ENCODE data around the gene CYP4F2. TPM values are rescaled to one million over a fixed set of nuclear protein-coding genes. Genes with fewer than 3 reads are reported as not detected.

CYP4F2 gene
- total RNA-seq, 6 experiments from 2014 or later, result 151 to 228 (median 173) TPM

DNA sequence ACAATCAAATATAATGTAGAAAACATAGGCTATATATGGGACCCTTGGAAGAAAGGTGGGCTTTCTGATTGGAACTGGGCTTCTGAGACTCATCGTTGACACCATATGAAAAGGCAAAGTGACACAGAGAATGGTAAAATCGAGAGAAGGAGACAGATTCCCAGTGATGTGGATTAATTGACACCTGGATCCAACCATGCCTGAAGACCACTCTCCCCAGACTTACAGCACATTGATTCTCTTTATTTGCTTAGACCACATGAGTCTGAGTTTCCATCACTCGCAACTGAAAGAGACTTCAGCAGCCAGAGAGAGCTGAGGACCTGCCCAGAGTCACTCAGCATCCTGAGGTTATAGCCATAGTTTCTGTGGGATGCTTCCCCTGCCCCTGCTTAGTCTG lies 30.4 kb upstream of the CYP4F2 start:
- peaks cover 0 to 41% (median 13%) of the 10 kb centered on the region in 4 donors for H3K4me1 ChIP-seq
- intact Hi-C loops (cut with DNase I), result no loop called here
- H3K4me3 ChIP-seq, result no peak overlapping the region
- H3K36me3 ChIP-seq, result peaks cover 0 to 36% (median 8%) of the 10 kb centered on the region in 4 donors
- 76% methylated on average over 2 of the region's 3 CpGs for WGBS (ENCODE audit: insufficient coverage, low coverage, low lambda C conversion rate, missing lambda C conversion rate)
- H3K27ac ChIP-seq, result peak overlapping the region in 1 of 3 donors; percentile 15
- H3K9me3 ChIP-seq, result no peaks in the 10 kb centered on the region
- no peak for TF ChIP-seq POLR2A (IDR thresholded peaks at IDR 0.05)
- TF ChIP-seq CTCF (IDR thresholded peaks at IDR 0.05), result no peak
- H3K27me3 ChIP-seq, result no peaks in the 10 kb centered on the region
- DNase-seq (no peak), ATAC-seq (no peak)

GRCh38 chr19:15926484-15926883 lies 28.6 kb upstream of the CYP4F2 start:
- ATAC-seq (peak; percentile 90 to 96 (median 94)), DNase-seq (peak; percentile 69 to 91 (median 88))
- Histone ChIP-seq H3K27ac (peak overlapping the region in 2 of 3 donors; percentile 53 to 73), H3K36me3 (peaks cover 0 to 54% (median 14%) of the 10 kb centered on the region in 4 donors), H3K9me3 (no peaks in the 10 kb centered on the region), H3K4me1 (peaks cover 0 to 41% (median 13%) of the 10 kb centered on the region in 4 donors), H3K4me3 (no peak overlapping the region), H3K27me3 (no peaks in the 10 kb centered on the region)
- TF ChIP-seq POLR2A (IDR thresholded peaks at IDR 0.05) (no peak), CTCF (IDR thresholded peaks at IDR 0.05) (peak in 2 of 4 donors; percentile 17 to 19)
- intact Hi-C loops (cut with DNase I), result no loop called here
- WGBS (ENCODE audit: insufficient coverage, low coverage, low lambda C conversion rate, missing lambda C conversion rate), result no CpG with 5 or more reads among the region's 1 CpG

- 82% methylated on average over 2 of the region's 8 CpGs for WGBS (ENCODE audit: insufficient coverage, low coverage, low lambda C conversion rate, missing lambda C conversion rate)
- DNase-seq (no peak), ATAC-seq (no peak)
- Histone ChIP-seq H3K36me3 (peaks cover 0 to 65% (median 17%) of the 10 kb centered on the region in 4 donors), H3K27ac (no peak overlapping the region), H3K9me3 (no peaks in the 10 kb centered on the region), H3K27me3 (no peaks in the 10 kb centered on the region), H3K4me1 (peaks cover 0 to 35% (median 13%) of the 10 kb centered on the region in 4 donors), H3K4me3 (no peak overlapping the region)
- intact Hi-C loops (cut with DNase I), result no loop called here
- TF ChIP-seq CTCF (IDR thresholded peaks at IDR 0.05) (no peak), POLR2A (IDR thresholded peaks at IDR 0.05) (no peak)
These were observed 25.8 kb upstream of the CYP4F2 start for GRCh38 chr19:15923702-15924101.

DNA sequence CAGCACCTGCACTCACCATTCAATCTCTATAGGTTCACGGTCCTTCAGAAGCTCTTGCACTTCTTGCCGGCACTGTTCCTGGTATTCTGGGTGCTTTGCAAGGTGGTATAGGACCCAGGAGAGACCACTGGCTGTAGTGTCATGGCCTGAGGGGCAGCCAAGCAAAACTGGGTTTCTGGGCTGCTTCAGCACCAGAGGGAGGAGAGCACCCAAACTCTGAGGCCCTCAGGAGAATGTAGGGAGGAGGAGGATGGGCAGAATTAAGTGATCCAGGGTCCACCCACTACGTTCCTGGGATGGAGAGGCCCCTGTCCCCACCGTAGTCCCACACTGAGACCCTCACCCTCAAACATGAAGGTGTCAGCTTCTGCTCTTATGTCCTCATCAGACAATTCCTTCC lies 24.1 kb upstream of the CYP4F2 start:
- no peaks in the 10 kb centered on the region for H3K27me3 ChIP-seq
- no peak overlapping the region for H3K4me3 ChIP-seq
- 72% methylated on average over 4 of the region's 4 CpGs for WGBS (ENCODE audit: insufficient coverage, low coverage, low lambda C conversion rate, missing lambda C conversion rate)
- no peak for DNase-seq
- peaks cover 0 to 22% (median 6%) of the 10 kb centered on the region in 4 donors for H3K4me1 ChIP-seq
- no peak for ATAC-seq
- H3K27ac ChIP-seq, result no peak overlapping the region
- no peaks in the 10 kb centered on the region for H3K9me3 ChIP-seq
- intact Hi-C loops (cut with DNase I), result no loop called here
- H3K36me3 ChIP-seq, result peaks cover 0 to 64% (median 17%) of the 10 kb centered on the region in 4 donors
- TF ChIP-seq CTCF (IDR thresholded peaks at IDR 0.05) (no peak), POLR2A (IDR thresholded peaks at IDR 0.05) (no peak)

DNA sequence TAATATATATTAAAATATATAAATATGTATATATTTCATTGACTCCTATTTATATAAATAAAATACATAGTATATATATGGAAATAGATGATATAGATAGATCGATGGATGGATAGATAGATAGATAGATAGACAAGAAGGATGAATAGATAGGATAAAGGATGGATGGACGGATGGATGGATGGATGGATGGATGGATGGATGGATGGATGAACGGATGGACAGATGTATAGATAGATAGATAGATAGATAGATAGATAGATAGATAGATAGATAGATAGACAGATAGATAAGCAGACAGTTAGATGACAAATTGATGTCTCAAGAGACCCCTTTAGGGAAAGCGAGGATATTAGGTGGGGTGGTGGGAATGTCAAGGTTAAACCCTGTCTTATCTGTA lies 21.4 kb upstream of the CYP4F2 start:
- H3K36me3 ChIP-seq, result peaks cover 0 to 69% (median 17%) of the 10 kb centered on the region in 4 donors
- DNase-seq (no peak), ATAC-seq (no peak)
- no peaks in the 10 kb centered on the region for H3K4me1 ChIP-seq
- intact Hi-C loops (cut with DNase I), result no loop called here
- no peaks in the 10 kb centered on the region for H3K27me3 ChIP-seq
- H3K27ac ChIP-seq, result no peak overlapping the region
- no peak overlapping the region for H3K4me3 ChIP-seq
- TF ChIP-seq CTCF (IDR thresholded peaks at IDR 0.05) (no peak), POLR2A (IDR thresholded peaks at IDR 0.05) (no peak)
- 96% methylated on average over 4 of the region's 4 CpGs for WGBS (ENCODE audit: insufficient coverage, low coverage, low lambda C conversion rate, missing lambda C conversion rate)
- no peaks in the 10 kb centered on the region for H3K9me3 ChIP-seq
